HG02885 (cell line): ENCODE results near the gene MAPK14.
A peak's percentile ranks its signal among the peaks of the same experiment; 100 is the strongest.
"Not testable (repeated sequence)": the region's sequence is repeated elsewhere in the genome, so short reads cannot be mapped to it uniquely, and the experiment has no call there.

Experiments used
- ATAC-seq: cut with Tn5 transposase; IDR thresholded peaks from one replicate; pipeline ENCODE4 v1.9.1; 2021; ENCODE audit warnings: mild to moderate bottlenecking; ENCODE audit not compliant: unreplicated experiment, poor library complexity

Gene MAPK14

DNA sequence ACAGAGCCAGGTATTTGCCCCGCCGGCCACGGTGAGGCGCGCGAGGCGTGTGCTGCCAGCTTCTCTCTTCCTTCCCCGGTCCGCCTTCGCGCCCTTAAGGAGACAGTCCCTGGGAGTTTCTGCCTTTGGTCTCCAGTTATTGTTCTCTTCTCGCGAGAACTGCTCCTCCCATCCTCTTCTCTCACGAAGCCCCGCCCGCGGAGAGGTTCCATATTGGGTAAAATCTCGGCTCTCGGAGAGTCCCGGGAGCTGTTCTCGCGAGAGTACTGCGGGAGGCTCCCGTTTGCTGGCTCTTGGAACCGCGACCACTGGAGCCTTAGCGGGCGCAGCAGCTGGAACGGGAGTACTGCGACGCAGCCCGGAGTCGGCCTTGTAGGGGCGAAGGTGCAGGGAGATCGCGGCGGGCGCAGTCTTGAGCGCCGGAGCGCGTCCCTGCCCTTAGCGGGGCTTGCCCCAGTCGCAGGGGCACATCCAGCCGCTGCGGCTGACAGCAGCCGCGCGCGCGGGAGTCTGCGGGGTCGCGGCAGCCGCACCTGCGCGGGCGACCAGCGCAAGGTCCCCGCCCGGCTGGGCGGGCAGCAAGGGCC lies at the start of gene MAPK14:
Gene MAPK14, plus strand, starts transcription at position 308 of the 587 bp plus-strand sequence. CDS start 350 bp downstream, outside the sequence.
- peak; percentile 90 for ATAC-seq

DNA sequence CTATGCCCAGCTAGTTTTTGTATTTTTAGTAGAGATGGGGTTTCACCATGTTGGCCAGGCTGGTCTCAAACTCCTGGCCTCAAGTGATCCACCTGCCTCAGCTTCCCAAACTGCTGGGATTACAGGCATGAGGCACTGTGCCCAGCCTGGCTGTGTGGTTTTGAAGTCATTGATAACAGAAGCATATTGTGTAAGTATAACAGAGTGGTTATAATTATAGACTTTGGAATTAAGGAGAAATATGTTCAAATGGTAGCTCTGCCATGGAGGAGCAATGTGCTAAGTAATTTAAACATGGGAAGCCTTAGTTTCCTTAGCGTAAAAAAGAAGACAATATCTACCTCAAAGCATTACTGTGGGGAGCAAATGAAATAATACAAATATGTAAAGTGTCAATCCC lies 47.5 kb upstream of the MAPK14 start:
- ATAC-seq: not testable (repeated sequence)

DNA sequence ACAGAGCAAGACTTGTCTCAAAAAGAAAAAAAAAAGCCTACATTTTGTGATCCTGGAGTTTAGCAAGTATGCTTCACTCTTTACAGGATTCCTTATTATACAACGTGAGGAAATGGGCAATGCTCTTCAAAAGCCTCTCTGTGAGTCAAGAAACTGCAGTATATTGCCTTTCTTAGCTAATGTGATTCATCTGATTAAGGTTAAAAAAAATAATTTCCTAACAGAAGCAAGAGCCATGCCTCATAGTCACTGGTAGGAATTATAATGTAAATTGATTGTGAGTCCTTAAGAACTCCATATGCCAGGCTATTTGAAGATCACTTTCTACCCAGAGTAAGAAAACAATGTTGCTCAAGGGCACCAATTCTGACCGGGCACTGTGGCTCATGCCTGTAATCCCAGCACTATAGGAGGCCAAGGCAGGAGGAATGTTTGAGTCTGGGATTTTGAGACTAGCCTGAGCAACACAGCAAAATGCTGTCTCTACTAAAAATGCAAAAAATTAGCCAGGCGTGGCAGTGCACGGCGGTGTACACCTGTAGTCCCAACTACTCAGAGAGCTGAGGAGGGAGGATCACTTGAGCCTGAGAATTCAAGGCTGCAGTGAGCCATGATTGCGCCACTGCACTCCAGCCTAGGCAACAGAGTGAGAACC lies 46.5 kb upstream of the MAPK14 start:
- no peak for ATAC-seq

DNA sequence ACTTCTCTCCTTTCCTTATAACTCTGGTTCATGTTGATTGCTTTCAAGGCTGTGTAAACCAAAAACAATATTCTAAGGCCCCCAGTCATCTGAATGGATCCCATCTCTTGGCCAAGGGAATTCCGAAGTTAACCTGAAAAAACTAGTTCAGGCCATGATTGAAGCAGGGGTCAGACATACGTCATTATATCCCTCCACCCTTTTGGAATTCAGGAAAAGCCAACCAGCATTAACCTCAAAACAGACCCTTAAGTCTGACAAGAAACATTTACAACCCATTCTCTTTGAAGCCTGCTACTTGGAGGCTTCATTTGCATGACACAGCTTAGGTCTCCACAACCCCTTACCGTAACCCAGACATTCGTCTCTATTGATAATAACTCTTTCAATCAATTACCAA lies 42.9 kb upstream of the MAPK14 start:
- no peak for ATAC-seq

DNA sequence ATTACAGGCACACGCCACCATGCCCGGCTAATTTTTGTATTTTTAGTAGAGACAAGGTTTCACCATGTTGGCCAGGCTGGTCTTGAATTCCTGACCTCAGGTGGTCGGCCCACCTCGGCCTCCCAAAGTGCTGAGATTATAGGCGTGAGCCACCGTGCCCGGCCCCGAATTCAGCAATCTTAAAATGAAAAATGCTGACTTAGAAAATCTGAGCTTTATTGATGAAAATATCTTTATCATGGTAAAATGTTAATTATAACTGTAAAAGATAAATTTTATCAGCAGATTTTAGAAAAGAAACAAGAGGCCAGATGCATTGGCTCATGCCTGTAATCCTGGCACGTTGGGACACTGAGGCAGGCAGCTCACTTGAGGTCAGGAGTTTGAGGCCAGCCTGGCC lies 39.6 kb upstream of the MAPK14 start:
- ATAC-seq: not testable (repeated sequence)

DNA sequence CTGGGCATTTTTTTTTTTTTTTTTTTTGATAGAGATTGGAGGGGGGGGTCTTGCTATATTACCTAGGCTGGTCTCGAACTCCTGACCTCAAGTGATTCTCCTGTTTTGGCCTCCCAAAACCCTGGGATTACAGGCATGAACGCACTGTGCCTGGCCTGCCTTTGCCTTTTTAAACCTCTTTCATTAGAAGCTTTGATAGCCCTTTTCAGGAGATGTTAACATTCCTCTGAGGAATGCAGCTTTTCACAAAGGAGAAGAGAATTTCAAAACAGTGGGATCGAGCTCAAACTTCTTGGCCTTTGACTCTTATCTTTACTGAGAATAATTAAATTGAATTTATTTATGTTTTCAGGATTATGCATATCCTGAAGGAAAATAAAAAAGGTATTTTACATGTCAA lies 34.5 kb upstream of the MAPK14 start:
- no peak for ATAC-seq

DNA sequence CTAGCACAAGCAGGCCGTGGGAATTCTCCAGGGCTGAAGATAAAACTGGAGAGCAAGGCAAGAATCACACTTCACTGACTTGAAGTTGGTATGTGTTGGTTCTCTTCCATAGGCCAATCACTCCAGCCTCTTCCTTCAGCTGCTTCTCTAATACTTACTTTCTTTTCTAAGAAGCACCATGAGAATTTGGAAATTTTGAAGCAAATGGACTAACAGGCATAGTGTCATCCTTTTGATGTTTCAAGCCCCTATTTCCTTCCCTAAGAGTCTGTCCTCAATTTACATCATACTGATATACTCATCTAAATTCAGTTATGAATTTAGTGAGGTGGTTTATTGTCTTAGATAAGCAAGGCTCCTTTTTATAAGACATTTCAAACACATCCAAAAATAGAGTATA lies 27.2 kb upstream of the MAPK14 start:
- no peak for ATAC-seq

DNA sequence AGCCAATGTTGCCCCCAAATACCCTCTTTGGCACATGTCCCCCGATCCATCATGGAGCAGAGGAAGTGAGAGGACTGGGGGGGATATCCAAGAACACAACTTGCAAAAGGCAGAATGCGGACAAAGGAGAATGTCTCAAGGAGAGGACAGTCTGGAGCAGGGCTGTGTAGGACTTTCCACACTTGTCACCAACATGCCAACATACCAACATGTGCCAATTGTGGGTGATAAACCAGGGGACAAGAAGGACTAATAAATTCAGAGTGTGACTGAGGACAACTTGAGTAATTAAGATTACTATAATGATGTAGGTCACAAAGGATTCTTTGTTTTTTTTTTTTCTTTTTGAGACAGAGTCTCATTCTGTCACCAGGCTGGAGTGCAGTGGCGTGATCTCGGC lies 11.9 kb upstream of the MAPK14 start:
- no peak for ATAC-seq

DNA sequence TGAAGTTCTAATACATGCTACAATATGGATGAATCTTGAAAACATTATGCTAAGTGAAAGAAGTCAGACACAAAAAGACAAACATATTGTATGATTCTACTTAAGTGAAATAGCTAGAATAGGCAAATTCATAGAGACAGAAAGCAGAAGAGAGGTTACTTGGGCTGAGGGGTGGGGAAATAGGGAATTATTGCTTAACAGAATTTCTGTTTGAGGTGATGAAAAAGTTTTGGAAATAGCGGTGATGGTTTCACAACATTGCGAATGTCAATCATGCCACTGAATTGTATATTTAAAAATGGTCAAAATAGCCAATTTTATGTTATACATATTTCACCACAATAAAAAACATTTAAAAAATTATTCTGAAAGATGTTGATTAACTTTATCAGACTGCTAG lies 9.3 kb upstream of the MAPK14 start:
- no peak for ATAC-seq

DNA sequence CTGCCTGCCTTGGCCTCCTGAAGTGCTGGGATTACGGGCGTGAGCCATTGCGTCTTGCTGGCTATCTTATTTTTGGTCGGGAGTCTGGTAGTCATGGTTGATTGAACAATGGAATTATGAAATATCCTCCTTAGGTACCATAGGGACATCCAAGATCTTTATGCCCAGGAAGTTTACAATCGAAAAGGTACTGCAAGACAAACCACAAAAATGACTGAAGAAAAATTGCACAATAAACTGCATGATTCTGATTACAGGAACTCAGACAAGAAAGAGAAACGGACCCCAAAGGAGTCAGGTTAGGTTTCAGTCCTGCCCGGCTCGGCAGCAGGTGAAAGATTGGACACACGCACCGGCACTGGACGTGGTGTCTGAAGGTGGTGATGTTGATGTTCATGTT lies 8.4 kb upstream of the MAPK14 start:
- no peak for ATAC-seq

DNA sequence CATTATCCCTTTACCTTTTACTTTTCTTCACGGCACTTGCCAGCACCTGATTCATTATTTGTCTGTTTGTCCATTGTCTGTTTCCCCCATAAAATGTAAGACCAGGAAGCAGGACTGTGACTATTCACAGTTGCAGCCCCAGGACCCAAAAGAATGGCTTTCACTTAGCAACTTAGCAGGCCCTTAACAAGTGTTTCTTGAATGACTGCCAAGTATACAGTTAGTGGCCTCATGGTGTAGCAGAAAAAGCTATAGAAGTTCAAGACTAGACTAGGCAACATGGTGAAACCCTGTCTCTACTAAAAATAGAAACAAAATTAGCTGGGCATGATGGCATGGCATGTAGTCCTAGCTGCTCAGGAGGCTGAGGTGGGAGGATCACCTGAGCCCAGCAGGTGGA lies 7.5 kb upstream of the MAPK14 start:
- ATAC-seq: no peak

DNA sequence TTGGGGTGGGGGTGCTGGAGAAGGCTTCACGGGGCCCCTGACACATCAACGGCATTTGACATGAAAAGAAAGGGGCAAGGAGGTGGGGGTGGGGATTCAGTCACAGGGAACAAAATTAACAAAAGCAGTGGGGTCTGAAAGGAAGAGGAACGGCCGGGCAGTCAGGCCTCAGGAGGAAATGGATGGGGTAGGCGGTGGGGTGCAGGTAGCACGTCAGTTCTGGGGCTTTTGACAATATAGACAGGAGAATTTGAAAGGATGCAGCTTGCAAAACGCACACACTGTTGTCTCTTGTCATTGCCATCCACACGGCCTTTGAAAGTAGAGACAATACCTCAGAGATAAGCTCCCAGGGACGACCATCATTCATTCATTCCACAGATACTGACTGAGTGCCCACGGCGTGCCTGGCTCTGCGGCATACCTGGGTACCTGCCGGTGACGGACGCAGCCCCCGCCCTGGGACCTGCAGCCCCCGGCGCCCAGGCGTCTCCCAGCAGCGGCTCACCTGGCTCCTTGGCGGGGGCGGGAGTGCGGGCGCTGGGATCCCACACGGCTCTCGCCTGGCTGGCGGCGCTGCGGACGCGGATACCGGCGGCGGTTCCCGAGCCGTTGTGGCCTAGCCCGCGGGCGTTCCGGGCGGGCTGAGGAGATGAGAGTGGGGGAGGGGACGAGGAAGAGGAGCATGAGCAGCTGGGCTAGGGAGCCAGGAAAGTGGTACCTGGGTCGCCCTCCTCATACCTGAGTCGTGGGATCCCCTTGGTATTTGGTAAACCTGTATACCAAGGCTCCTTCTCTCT lies 3.4 kb upstream of the MAPK14 start, which contains the start of gene SLC26A8:
Gene SLC26A8, minus strand, starts transcription at position 646 of the 800 bp plus-strand sequence. CDS start 4,934 bp downstream, outside the sequence.
- ATAC-seq: no peak

DNA sequence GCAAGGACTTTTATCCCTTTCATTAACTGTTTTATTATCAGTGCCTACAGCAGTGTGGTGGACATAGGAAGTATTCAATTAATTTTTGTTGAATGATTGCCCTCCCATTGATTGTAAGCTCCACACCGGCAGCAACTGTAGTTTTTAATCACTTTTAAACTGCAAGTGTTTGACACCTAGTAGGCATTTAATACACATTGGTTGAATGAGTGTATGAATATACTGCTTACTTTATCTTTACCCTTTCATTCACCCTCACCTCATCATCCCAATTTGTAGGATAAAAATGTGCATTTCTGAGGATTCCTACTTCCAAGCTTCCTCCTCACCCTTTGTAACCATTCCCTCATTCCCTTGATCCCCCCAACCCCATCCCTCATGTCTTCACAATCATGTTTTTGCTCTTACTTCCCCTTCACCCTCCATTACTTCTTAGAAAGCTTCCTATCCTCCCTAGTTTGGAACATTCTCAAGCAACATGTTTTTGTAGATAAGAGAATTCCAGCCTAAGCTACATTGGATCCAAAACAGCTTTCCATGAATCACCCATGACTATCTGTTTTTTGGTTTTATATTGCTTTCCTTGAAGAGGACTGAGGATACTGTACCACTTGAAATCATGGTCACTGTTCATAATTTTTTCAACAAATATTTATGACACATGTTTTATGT lies 2.2 kb upstream of the MAPK14 start:
- no peak for ATAC-seq

DNA sequence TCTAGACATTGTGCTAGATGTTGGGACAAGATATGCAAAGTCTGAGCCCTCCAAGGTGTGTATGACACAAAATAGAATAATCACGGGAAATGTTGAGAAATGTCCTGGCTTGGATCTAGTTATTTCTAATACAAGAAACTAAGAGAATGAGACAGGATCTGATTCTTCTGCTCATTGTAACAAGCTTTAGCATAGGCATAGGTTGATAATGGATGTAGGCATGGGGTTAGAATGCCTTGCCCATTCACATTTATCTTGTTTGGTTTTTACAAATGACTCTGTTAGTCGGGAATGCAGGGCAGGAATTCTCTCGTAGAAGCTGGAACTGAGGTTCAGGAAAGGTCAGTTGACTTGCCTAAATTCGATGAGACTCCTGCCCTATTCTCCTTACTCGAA lies 1.7 kb upstream of the MAPK14 start:
- no peak for ATAC-seq

DNA sequence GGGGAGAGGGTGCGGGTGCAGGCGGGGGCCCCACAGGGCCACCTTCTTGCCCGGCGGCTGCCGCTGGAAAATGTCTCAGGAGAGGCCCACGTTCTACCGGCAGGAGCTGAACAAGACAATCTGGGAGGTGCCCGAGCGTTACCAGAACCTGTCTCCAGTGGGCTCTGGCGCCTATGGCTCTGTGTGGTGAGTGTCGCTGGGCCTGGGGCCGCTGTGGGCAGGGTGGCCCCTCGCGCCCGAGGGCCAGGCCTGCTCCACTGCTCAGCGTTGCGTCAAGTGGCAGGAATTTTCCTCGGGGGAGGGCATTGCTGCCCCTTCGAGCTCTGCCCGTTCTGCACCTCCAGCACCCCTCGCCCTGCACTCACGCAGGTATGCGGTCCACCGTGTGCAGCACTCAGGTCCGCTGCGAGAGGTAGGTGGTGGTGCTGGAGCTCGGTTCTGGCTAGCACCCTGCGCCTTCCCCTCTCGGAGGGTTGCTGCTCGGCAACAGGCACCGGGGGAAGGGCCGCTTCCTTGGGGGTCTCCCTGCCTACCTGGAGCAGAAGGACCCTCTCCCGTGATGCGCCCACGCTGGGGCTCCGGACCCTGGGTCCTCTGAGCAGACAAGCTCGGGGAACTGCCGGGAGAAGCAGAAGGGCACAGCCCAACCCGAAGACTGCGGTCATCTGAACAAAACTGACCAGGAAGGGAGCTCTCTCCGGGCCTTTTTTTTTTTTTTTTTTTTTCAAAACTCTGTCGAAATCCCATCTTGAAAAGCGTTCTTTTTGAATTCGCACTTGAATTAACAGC lies 674 bp downstream of the MAPK14 start:
- peak; percentile 19 for ATAC-seq

DNA sequence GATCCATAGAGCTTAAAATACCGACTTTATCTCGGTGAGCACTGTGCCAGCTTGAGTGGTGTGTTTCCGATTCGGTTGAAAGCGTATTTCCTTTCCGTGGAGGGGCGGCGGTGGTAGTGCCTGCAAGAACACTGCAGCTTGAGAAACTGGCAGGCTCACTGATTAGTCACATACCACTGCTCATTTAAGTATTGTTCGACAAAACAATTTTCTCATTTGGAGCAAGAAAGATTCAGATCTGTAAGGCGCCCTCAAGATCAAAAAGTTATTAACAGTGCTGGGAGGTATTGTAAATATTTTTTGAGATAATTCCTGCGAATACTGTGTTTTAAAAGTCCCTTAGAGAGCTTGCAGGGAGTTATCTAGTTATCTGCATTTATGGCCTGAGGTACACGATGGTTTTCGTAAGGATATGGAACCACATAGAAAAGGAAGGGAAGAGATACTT lies 1.3 kb downstream of the MAPK14 start:
- no peak for ATAC-seq

DNA sequence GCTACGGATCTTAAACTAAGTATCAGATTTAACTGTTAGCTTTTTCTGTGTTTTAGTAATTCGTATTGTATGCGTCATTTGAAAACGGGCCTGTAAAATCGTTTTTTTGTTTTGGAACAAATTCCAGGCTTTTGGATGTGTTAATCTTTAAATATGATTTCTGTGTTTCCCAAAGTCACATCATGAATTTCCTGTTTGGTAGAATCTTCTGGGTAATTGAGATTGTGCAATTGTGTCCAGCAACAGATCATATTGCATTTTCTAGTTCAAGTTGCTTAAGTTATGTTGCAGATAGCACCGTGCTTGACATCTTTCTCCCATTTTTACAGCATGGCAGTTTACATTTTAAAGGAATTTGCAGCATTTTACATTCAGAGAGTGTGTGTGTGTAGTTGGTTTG lies 1.9 kb downstream of the MAPK14 start:
- no peak for ATAC-seq

DNA sequence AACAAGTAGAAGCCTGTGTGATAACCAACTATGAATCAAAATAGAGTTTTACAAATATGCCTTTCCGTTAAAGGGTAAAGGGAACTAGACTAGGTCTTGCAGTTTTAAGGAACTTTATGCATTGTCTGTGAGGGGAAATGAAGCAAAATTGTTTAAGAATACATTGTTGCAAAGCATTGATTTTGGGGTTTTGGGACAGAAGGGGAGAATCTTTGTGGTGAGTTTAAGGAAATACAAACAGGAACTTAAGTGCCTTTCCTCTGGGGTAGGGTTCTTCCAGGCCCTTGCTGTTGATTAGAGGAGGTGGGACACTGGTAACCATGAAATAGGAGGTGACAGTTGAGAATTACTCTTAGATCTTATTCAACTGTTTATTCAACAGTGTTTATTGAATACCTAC lies 4.7 kb downstream of the MAPK14 start:
- ATAC-seq: no peak

DNA sequence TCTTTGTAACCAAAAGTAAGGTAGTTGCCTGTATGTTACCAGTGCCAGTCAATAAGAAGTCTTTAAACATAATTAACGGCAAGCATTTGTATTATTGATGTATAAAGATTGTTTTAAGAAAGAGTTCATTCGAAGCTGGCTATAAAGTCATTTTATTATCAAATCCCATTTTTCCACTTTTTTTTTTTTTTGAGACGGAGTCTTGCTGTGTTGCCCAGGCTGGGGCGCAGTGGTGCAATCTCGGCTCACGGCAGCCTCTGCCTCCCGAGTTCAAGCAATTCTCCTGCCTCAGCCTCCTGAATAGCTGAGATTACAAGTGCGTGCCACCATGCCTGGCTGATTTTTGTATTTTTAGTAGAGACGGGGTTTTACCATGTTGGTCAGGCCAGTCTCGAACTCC lies 5.5 kb downstream of the MAPK14 start:
- not testable (repeated sequence) for ATAC-seq

DNA sequence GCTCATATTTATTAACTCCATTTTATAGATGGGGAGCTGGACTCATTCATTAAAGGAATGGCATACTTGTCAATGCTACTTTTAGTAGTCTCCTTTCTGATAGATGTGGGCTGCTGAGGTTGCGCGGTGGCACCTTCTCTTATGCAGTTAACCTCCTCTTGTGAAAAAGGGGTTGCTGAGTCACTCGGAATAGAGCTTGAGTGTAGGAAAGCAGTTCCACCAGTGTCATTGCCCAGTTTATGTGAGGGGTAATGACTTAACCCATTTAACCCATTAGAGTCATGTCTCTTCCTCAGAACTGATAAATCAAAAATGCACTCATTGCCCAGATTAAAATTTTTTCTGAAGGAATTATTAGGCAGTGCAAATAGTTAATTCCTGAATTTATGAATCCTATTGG lies 6.3 kb downstream of the MAPK14 start:
- no peak for ATAC-seq
